ENCODE measurements around the gene SBF2.

Gene SBF2

DNA sequence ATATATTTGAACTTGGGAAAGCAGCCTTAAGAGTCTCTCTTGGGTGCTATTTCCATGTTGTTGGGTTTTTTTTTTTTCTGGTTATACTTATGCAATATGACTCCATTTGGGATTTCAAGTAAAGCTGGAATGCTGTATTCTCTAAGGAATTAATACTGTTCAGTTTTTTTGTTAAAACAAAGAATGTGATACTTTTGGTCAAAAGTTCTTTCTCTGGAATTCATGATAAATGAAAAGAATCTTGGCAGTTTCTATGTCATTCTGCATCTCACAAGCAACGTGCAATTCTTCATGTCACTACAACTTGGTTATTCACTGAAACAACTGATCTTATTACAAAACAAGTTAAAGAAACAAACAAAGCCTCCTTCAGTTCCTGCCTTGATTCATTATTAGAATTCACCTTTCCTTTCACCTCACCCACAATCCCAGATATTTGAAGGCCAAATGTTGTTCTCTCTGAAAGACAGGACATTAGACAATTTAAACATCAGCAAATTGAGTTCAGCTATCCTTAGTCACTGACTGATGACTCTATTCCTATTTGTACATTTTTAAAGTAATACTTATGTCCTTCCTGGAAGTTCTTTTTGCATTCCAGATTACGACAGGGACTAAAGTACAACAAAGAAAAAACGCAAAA is 176.2 kb downstream of the SBF2 start:
- no peak overlapping the region for H3K4me2 ChIP-seq (ENCODE audit: low read depth, low read length, poor library complexity, severe bottlenecking)
- no peaks in the 10 kb centered on the region for H4K20me1 ChIP-seq (ENCODE audit: low read depth, low read length)
- no peak overlapping the region for H3K4me3 ChIP-seq (ENCODE audit: insufficient read depth, low read length, poor library complexity, severe bottlenecking)
- no peaks in the 10 kb centered on the region for H3K36me3 ChIP-seq (ENCODE audit: low read length)
- H3K9me3 ChIP-seq (ENCODE audit: insufficient read depth, low read length) = no peaks in the 10 kb centered on the region
- H3K27me3 ChIP-seq (ENCODE audit: low read length) = no peaks in the 10 kb centered on the region
- no peak overlapping the region for H2AFZ ChIP-seq (ENCODE audit: low read depth, low read length, severe bottlenecking)
- 0 out of 2 replicates have a peak, but pooled peaks cover 5% of the 10 kb centered on the region for H3F3A ChIP-seq (ENCODE audit: insufficient read depth)
- H3K9ac ChIP-seq (ENCODE audit: low read length) = no peak overlapping the region
- H3K27ac ChIP-seq (ENCODE audit: low read depth, low read length) = no peak overlapping the region
- no peaks in the 10 kb centered on the region for H3K9me2 ChIP-seq (replicated peaks; ENCODE audit: insufficient read depth, low read length)
- no peaks in the 10 kb centered on the region for H3K79me2 ChIP-seq (ENCODE audit: insufficient read depth, low read length)
- TF ChIP-seq EZH2phosphoT487 (conservative IDR thresholded peaks at IDR 0.05; ENCODE audit: low read length) = no peak
- TF ChIP-seq, protein P1, sequence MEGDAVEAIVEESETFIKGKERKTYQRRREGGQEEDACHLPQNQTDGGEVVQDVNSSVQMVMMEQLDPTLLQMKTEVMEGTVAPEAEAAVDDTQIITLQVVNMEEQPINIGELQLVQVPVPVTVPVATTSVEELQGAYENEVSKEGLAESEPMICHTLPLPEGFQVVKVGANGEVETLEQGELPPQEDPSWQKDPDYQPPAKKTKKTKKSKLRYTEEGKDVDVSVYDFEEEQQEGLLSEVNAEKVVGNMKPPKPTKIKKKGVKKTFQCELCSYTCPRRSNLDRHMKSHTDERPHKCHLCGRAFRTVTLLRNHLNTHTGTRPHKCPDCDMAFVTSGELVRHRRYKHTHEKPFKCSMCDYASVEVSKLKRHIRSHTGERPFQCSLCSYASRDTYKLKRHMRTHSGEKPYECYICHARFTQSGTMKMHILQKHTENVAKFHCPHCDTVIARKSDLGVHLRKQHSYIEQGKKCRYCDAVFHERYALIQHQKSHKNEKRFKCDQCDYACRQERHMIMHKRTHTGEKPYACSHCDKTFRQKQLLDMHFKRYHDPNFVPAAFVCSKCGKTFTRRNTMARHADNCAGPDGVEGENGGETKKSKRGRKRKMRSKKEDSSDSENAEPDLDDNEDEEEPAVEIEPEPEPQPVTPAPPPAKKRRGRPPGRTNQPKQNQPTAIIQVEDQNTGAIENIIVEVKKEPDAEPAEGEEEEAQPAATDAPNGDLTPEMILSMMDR (IDR thresholded peaks at IDR 0.05; ENCODE audit: insufficient read depth, low read length, poor library complexity, severe bottlenecking) = no peak

DNA sequence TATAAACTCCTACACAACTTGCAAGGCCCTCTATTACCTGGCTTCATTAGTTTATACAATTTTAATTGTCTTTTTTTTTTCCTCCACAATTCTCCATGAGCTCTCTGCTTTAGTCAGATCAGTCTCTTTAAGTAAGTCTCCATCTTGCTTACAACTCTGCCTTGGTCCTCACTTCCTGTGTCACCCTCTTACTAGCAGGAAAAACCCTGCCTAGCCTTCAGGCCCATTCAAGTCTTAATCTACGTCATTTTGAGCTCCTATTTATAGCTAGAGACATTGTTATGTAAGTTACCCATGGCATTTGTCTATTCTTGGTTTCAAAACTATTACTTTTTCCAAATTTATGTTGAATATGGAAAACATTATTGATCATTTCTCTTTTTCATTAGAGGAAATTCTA is 177.4 kb downstream of the SBF2 start:
- H2AFZ ChIP-seq (ENCODE audit: low read depth, low read length, severe bottlenecking) = no peak overlapping the region
- no peak overlapping the region for H3K27ac ChIP-seq (ENCODE audit: low read depth, low read length)
- H3K9ac ChIP-seq (ENCODE audit: low read length) = no peak overlapping the region
- TF ChIP-seq, protein P1 (IDR thresholded peaks at IDR 0.05; ENCODE audit: insufficient read depth, low read length, poor library complexity, severe bottlenecking) = no peak
- TF ChIP-seq EZH2phosphoT487 (conservative IDR thresholded peaks at IDR 0.05; ENCODE audit: low read length) = no peak
- H3K4me3 ChIP-seq (ENCODE audit: insufficient read depth, low read length, poor library complexity, severe bottlenecking) = no peak overlapping the region
- H3K4me2 ChIP-seq (ENCODE audit: low read depth, low read length, poor library complexity, severe bottlenecking) = no peak overlapping the region
- H4K20me1 ChIP-seq (ENCODE audit: low read depth, low read length) = no peaks in the 10 kb centered on the region
- H3K9me2 ChIP-seq (replicated peaks; ENCODE audit: insufficient read depth, low read length) = no peaks in the 10 kb centered on the region
- H3K36me3 ChIP-seq (ENCODE audit: low read length) = no peaks in the 10 kb centered on the region
- 0 out of 2 replicates have a peak, but pooled peaks cover 5% of the 10 kb centered on the region for H3F3A ChIP-seq (ENCODE audit: insufficient read depth)
- H3K27me3 ChIP-seq (ENCODE audit: low read length) = no peaks in the 10 kb centered on the region
- H3K79me2 ChIP-seq (ENCODE audit: insufficient read depth, low read length) = no peaks in the 10 kb centered on the region
- no peaks in the 10 kb centered on the region for H3K9me3 ChIP-seq (ENCODE audit: insufficient read depth, low read length)

DNA sequence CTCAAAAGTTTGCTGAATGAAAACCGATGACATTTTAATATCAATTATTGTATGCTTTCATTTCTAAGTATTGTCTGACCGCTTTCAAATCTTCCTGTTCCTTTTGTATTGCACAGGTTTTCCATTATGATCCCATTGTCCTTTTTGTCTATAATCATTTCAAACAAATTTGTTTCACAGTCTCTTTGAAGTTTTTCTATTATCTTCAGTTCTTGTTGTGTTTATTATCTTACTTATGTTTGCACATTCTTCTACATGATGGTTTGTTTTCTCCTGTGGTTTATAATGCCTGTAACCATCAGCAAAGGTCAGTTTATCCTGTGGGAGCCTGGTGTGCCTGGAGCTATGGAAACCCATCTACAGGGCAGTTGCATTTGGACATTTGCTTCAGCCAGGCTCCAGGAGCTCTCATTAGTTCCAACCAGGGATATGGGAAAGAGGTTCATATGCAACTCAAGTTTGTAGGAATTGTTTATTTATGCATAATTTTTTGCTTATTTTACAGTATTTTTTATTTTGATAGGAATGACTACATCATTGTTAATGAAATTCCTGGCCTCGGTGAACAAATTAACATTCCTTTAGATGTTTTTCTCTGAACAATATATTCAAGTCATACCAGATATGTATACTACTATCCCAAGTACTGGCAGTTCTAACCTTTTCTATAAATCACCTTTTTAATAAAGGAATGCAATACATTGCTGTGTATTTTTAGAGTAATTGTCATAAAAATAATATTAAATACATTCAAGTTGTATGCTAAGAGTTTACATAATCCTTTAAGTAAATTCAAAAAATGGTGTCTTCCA is 179.2 kb downstream of the SBF2 start:
- Histone ChIP-seq H3K4me3 (ENCODE audit: insufficient read depth, low read length, poor library complexity, severe bottlenecking) (no peak overlapping the region), H3K27ac (ENCODE audit: low read depth, low read length) (no peak overlapping the region), H4K20me1 (ENCODE audit: low read depth, low read length) (no peaks in the 10 kb centered on the region), H3K27me3 (ENCODE audit: low read length) (no peaks in the 10 kb centered on the region), H3K79me2 (ENCODE audit: insufficient read depth, low read length) (no peaks in the 10 kb centered on the region), H3K4me2 (ENCODE audit: low read depth, low read length, poor library complexity, severe bottlenecking) (no peak overlapping the region), H3K9ac (ENCODE audit: low read length) (no peak overlapping the region), H3K9me3 (ENCODE audit: insufficient read depth, low read length) (no peaks in the 10 kb centered on the region), H3F3A (ENCODE audit: insufficient read depth) (0 out of 2 replicates have a peak, but pooled peaks cover 5% of the 10 kb centered on the region), H3K36me3 (ENCODE audit: low read length) (no peaks in the 10 kb centered on the region), H3K9me2 (replicated peaks; ENCODE audit: insufficient read depth, low read length) (no peaks in the 10 kb centered on the region), H2AFZ (ENCODE audit: low read depth, low read length, severe bottlenecking) (no peak overlapping the region)
- no peak for TF ChIP-seq EZH2phosphoT487 (conservative IDR thresholded peaks at IDR 0.05; ENCODE audit: low read length)
- TF ChIP-seq, protein P1 (IDR thresholded peaks at IDR 0.05; ENCODE audit: insufficient read depth, low read length, poor library complexity, severe bottlenecking) = no peak

Measured in SU-DHL-6 (cell line).